Skin epidermis (tissue), 12 donors: Measurements from ENCODE around the gene BRIP1.
"Not testable (repeated sequence)": the region's sequence is repeated elsewhere in the genome, so short reads cannot be mapped to it uniquely, and the experiment has no call there.

ENCODE experiments used
- H3K27ac ChIP-seq, 21 experiments: fragments of 200-600 bp; sonication (generic) in 11 of 21; one replicate each; pipeline ENCODE4 v1.5.0; 2020; ENCODE audit warnings: mild to moderate bottlenecking in 3 of 21, inconsistent platforms in 2 of 21, moderate library complexity in 2 of 21
- H3K4me3 ChIP-seq, 7 experiments: fragments of 200-600 bp; sonication (generic) in 2 of 7; one replicate each; pipeline ENCODE4 v1.5.0; 2020; ENCODE audit warnings: inconsistent platforms in 2 of 7, mild to moderate bottlenecking in 2 of 7, moderate library complexity in 1 of 7

BRIP1 gene

GRCh38 chr17:61738249-61738648 lies 125.1 kb downstream of the BRIP1 start:
- H3K4me3 ChIP-seq, result no peak overlapping the region

GRCh38 chr17:61737820-61738219 lies 125.5 kb downstream of the BRIP1 start:
- H3K4me3 ChIP-seq, result no peak overlapping the region
- no peak overlapping the region for H3K27ac ChIP-seq

More at GRCh38 chr17:61738249-61738648, 125.1 kb downstream of the BRIP1 start:
- H3K27ac ChIP-seq, result no peak overlapping the region

GRCh38 chr17:61736438-61736837 lies 126.9 kb downstream of the BRIP1 start:
- H3K4me3 ChIP-seq, result no peak overlapping the region
- no peak overlapping the region for H3K27ac ChIP-seq

- no peak overlapping the region for H3K27ac ChIP-seq
- H3K4me3 ChIP-seq, result no peak overlapping the region
These were observed 127.5 kb downstream of the BRIP1 start for GRCh38 chr17:61735807-61736206.

GRCh38 chr17:61734466-61734865 lies 128.9 kb downstream of the BRIP1 start:
- Histone ChIP-seq H3K4me3 (no peak overlapping the region), H3K27ac (no peak overlapping the region)

- Histone ChIP-seq H3K27ac (no peak overlapping the region), H3K4me3 (no peak overlapping the region)
These were observed 129.3 kb downstream of the BRIP1 start for GRCh38 chr17:61734012-61734411.

- Histone ChIP-seq H3K4me3 (no peak overlapping the region), H3K27ac (no peak overlapping the region)
These were observed 130.3 kb downstream of the BRIP1 start for GRCh38 chr17:61733021-61733420.

- no peak overlapping the region for H3K4me3 ChIP-seq
- no peak overlapping the region for H3K27ac ChIP-seq
These were observed 131.2 kb downstream of the BRIP1 start for GRCh38 chr17:61732169-61732568.

GRCh38 chr17:61731330-61731729 lies 132.0 kb downstream of the BRIP1 start:
- no peak overlapping the region for H3K4me3 ChIP-seq
- no peak overlapping the region for H3K27ac ChIP-seq

- H3K4me3 ChIP-seq, result no peak overlapping the region
- H3K27ac ChIP-seq, result no peak overlapping the region
These were observed 133.5 kb downstream of the BRIP1 start for GRCh38 chr17:61729690-61730268.

- H3K4me3 ChIP-seq, result no peak overlapping the region
- no peak overlapping the region for H3K27ac ChIP-seq
These were observed 135.0 kb downstream of the BRIP1 start for GRCh38 chr17:61728297-61728836.

GRCh38 chr17:61727798-61728197 lies 135.5 kb downstream of the BRIP1 start:
- H3K4me3 ChIP-seq, H3K27ac ChIP-seq: not testable (repeated sequence)

GRCh38 chr17:61726977-61727376 lies 136.4 kb downstream of the BRIP1 start:
- Histone ChIP-seq H3K4me3 (no peak overlapping the region), H3K27ac (no peak overlapping the region)

- no peak overlapping the region for H3K27ac ChIP-seq
- H3K4me3 ChIP-seq, result no peak overlapping the region
These were observed 138.6 kb downstream of the BRIP1 start for GRCh38 chr17:61724777-61725176.

- Histone ChIP-seq H3K4me3 (no peak overlapping the region), H3K27ac (no peak overlapping the region)
These were observed 139.4 kb downstream of the BRIP1 start for GRCh38 chr17:61723914-61724313.

GRCh38 chr17:61723183-61723582 lies 140.1 kb downstream of the BRIP1 start:
- Histone ChIP-seq H3K4me3 (no peak overlapping the region), H3K27ac (no peak overlapping the region)

GRCh38 chr17:61722398-61722797 lies 140.9 kb downstream of the BRIP1 start:
- Histone ChIP-seq H3K27ac (no peak overlapping the region), H3K4me3 (no peak overlapping the region)

GRCh38 chr17:61720016-61720795 lies 143.1 kb downstream of the BRIP1 start:
- H3K4me3 ChIP-seq, result no peak overlapping the region
- no peak overlapping the region for H3K27ac ChIP-seq

GRCh38 chr17:61719220-61719619 lies 144.1 kb downstream of the BRIP1 start:
- H3K27ac ChIP-seq, H3K4me3 ChIP-seq: not testable (repeated sequence)

GRCh38 chr17:61718022-61718421 lies 145.3 kb downstream of the BRIP1 start:
- H3K4me3 ChIP-seq, result no peak overlapping the region
- H3K27ac ChIP-seq, result no peak overlapping the region

- no peak overlapping the region for H3K27ac ChIP-seq
These were observed 146.0 kb downstream of the BRIP1 start for GRCh38 chr17:61717352-61717751.

More at GRCh38 chr17:61717352-61717751, 146.0 kb downstream of the BRIP1 start:
- H3K4me3 ChIP-seq, result no peak overlapping the region
